ENCODE measurements around the gene CDRT4. TPM values are rescaled to one million over a fixed set of nuclear protein-coding genes. Genes with fewer than 3 reads are reported as not detected.

The CDRT4 gene
- total RNA-seq, 1 experiment from 2014 or later: 6.2 TPM

- no peaks in the 10 kb centered on the region; a peak in 1 of 4 replicates for H3K36me3 ChIP-seq (ENCODE audit: control insufficient read depth in 1 of 2, insufficient read depth in 2 of 2, low read length in 2 of 2)
- ATAC-seq: no peak
- no TSS peak for BruUV-seq (replicated peaks)
- intact Hi-C loops (cut with micrococcal nuclease): no loop called here
- ChIA-PET POLR2A (no interaction called here), RAD21 (ENCODE audit: low non-redundant PET in 1 of 2, low total read pairs in 2 of 2, uncharacterized antibody in 2 of 2, unreplicated experiment in 2 of 2) (no interaction called here), CTCF (no interaction called here)
- H3K4me2 ChIP-seq (ENCODE audit: low read length): no peak overlapping the region
- H3K9me2 ChIP-seq (ENCODE audit: insufficient read depth): no peaks in the 10 kb centered on the region
- no peak for DNase-seq (ENCODE audit: low read depth, low spot score)
- TF ChIP-seq SIN3A (IDR thresholded peaks at IDR 0.05; ENCODE audit: low read depth): no peak
- TF ChIP-seq EZH2 (IDR thresholded peaks at IDR 0.05): no peak
- TF ChIP-seq JUND (IDR thresholded peaks at IDR 0.05): no peak
- no peak for TF ChIP-seq RAD21 (IDR thresholded peaks at IDR 0.05; ENCODE audit: low read depth)
- TF ChIP-seq, protein P1, sequence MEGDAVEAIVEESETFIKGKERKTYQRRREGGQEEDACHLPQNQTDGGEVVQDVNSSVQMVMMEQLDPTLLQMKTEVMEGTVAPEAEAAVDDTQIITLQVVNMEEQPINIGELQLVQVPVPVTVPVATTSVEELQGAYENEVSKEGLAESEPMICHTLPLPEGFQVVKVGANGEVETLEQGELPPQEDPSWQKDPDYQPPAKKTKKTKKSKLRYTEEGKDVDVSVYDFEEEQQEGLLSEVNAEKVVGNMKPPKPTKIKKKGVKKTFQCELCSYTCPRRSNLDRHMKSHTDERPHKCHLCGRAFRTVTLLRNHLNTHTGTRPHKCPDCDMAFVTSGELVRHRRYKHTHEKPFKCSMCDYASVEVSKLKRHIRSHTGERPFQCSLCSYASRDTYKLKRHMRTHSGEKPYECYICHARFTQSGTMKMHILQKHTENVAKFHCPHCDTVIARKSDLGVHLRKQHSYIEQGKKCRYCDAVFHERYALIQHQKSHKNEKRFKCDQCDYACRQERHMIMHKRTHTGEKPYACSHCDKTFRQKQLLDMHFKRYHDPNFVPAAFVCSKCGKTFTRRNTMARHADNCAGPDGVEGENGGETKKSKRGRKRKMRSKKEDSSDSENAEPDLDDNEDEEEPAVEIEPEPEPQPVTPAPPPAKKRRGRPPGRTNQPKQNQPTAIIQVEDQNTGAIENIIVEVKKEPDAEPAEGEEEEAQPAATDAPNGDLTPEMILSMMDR (IDR thresholded peaks at IDR 0.05 in 2 of 3, conservative IDR thresholded peaks at IDR 0.05 in 1 of 3; ENCODE audit: borderline replicate concordance in 1 of 3, insufficient read depth in 1 of 3, low read depth in 2 of 3, low read length in 2 of 3): no peak
- no peak for TF ChIP-seq SP1 (IDR thresholded peaks at IDR 0.05; ENCODE audit: low read depth)
- no peak for TF ChIP-seq EZH2phosphoT487 (IDR thresholded peaks at IDR 0.05; ENCODE audit: borderline replicate concordance)
- TF ChIP-seq POLR2AphosphoS5 (IDR thresholded peaks at IDR 0.05; ENCODE audit: low read depth, low read length): no peak
- TF ChIP-seq EGR1 (IDR thresholded peaks at IDR 0.05; ENCODE audit: low read depth): no peak
- no peak for TF ChIP-seq CBX3 (IDR thresholded peaks at IDR 0.05; ENCODE audit: low read depth)
- TF ChIP-seq, protein P2, sequence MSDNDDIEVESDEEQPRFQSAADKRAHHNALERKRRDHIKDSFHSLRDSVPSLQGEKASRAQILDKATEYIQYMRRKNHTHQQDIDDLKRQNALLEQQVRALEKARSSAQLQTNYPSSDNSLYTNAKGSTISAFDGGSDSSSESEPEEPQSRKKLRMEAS (IDR thresholded peaks at IDR 0.05): no peak
- TF ChIP-seq POLR2A (IDR thresholded peaks at IDR 0.05; ENCODE audit: borderline replicate concordance, extremely low read depth, insufficient read depth, insufficient read length): no peak
- no peak for TF ChIP-seq ZFX (IDR thresholded peaks at IDR 0.05)
- no peak for TF ChIP-seq FOSL1 (IDR thresholded peaks at IDR 0.05; ENCODE audit: low read depth)
- TF ChIP-seq TCF7L2 (IDR thresholded peaks at IDR 0.05; ENCODE audit: borderline replicate concordance, extremely low read depth, insufficient read depth, insufficient read length): no peak
- TF ChIP-seq, protein P3, sequence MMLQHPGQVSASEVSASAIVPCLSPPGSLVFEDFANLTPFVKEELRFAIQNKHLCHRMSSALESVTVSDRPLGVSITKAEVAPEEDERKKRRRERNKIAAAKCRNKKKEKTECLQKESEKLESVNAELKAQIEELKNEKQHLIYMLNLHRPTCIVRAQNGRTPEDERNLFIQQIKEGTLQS (IDR thresholded peaks at IDR 0.05): no peak
- no peak for TF ChIP-seq ZBTB33 (IDR thresholded peaks at IDR 0.05; ENCODE audit: extremely low read depth, insufficient replicate concordance, low read length)
- no peak for TF ChIP-seq REST (IDR thresholded peaks at IDR 0.05; ENCODE audit: low read depth)
- TF ChIP-seq YY1 (IDR thresholded peaks at IDR 0.05; ENCODE audit: extremely low read depth, insufficient replicate concordance, low read depth, low read length): no peak
- no peak overlapping the region for H2AFZ ChIP-seq (ENCODE audit: low read depth, low read length, poor library complexity, severe bottlenecking)
- no peaks in the 10 kb centered on the region for H3K9me3 ChIP-seq (ENCODE audit: control insufficient read depth in 1 of 2, insufficient read depth in 1 of 2, low read depth in 1 of 2, low read length in 2 of 2)
- no peak overlapping the region for H3K27ac ChIP-seq (ENCODE audit: low read depth, low read length)
- no peak overlapping the region for H3K9ac ChIP-seq (ENCODE audit: low read length)
- H3K79me2 ChIP-seq (ENCODE audit: insufficient read depth, low read length): no peaks in the 10 kb centered on the region
- no peak overlapping the region for H3K4me3 ChIP-seq (replicated peaks in 1 of 2; ENCODE audit: low read depth in 1 of 2, low read length in 2 of 2)
- no peaks in the 10 kb centered on the region for H4K20me1 ChIP-seq (ENCODE audit: insufficient read depth)
- H3K27me3 ChIP-seq (ENCODE audit: insufficient read depth, low read length): no peaks in the 10 kb centered on the region
- H3K4me1 ChIP-seq (ENCODE audit: control insufficient read depth in 1 of 2, insufficient read depth in 2 of 2, low read length in 2 of 2): peaks cover 11 to 18% of the 10 kb centered on the region in 2 experiments
Measured at GRCh38 chr17:15483431-15483830, 16.0 kb upstream of the CDRT4 start.

Data from HCT116 (cell line).